Esophagus squamous epithelium (tissue), 5 donors: Measurements from ENCODE around the gene DENND4B. TPM values are rescaled to one million over a fixed set of nuclear protein-coding genes. Genes with fewer than 3 reads are reported as not detected.
A peak's percentile ranks its signal among the peaks of the same experiment; 100 is the strongest.

Experiments used
- DNase-seq: peaks from one replicate; lab custom pipeline; 2025; lab: John Stamatoyannopoulos, UW
- H3K27ac ChIP-seq, 4 donors: fragments of 200-600 bp; sonication (generic); one replicate each; pipeline ENCODE4 v1.5.1; 2016 to 2019; ENCODE audit warnings: mild to moderate bottlenecking in 1 of 4
- H3K27me3 ChIP-seq, 4 donors: fragments of 200-600 bp; sonication (generic); 1 replicate in 3 of 4; 2 replicates in 1 of 4; pipeline versions ENCODE4 v1.5.1 to v1.6.0; 2017 to 2021; ENCODE audit warnings: antibody characterized with exemption in 1 of 4
- H3K36me3 ChIP-seq, 3 donors: fragments of 200-600 bp; sonication (generic); one replicate each; pipeline ENCODE4 v1.5.1; 2016 to 2019
- H3K4me1 ChIP-seq, 3 donors: fragments of 200-600 bp; sonication (generic); one replicate each; pipeline ENCODE4 v1.5.1; 2017 to 2019
- H3K4me3 ChIP-seq, 4 donors: fragments of 200-600 bp; sonication (generic); 1 replicate in 3 of 4; 2 replicates in 1 of 4; pipeline ENCODE4 v1.5.1; 2016 to 2019; ENCODE audit warnings: mild to moderate bottlenecking in 2 of 4, moderate library complexity in 1 of 4
- H3K9me3 ChIP-seq, 3 donors: fragments of 200-600 bp; sonication (generic); one replicate each; pipeline ENCODE4 v1.5.1; 2016 to 2019
- POLR2A ChIP-seq, 4 donors: fragments of 450-650 bp; IDR thresholded peaks; one replicate each; pipeline ENCODE4 v1.6.1; 2017; ENCODE audit warnings: antibody characterized with exemption in 4 of 4, mild to moderate bottlenecking in 4 of 4, moderate library complexity in 3 of 4
- WGBS, 2 donors: methylation state at CpG; one replicate each; pipeline ENCODE4 v1.1.5; 2018; 5-methylcytosine and 5-hydroxymethylcytosine counted together
- intact Hi-C: fragments of 100-400 bp; cut with DNase I; formaldehyde crosslinking; loops from one replicate; pipeline ENCODE4 v1.15.0; 2022
- total RNA-seq, 4 donors: library from RNA; depleted of rRNA; stranded (reverse); fragments of >200 nt; gene quantifications; one replicate each; pipeline ENCODE4 v1.1.0, GENCODE V29; 2016
- TF ChIP-seq, protein P1 (sequence below), 6 experiments: fragments of 450-650 bp in 4 of 6; fragments of 200-600 bp in 2 of 6; sonication (generic) in 2 of 6; IDR thresholded peaks; one replicate each; pipeline ENCODE4 v1.5.1; 2016 to 2019; ENCODE audit warnings: antibody characterized with exemption in 6 of 6, mild to moderate bottlenecking in 4 of 6, moderate library complexity in 4 of 6
- donor health status: DM: yes; HTN: yes; CAD: no.

Gene DENND4B
- total RNA-seq, 4 donors from 2014 or later, result 5.9 to 31.7 (median 14.1) TPM

DNA sequence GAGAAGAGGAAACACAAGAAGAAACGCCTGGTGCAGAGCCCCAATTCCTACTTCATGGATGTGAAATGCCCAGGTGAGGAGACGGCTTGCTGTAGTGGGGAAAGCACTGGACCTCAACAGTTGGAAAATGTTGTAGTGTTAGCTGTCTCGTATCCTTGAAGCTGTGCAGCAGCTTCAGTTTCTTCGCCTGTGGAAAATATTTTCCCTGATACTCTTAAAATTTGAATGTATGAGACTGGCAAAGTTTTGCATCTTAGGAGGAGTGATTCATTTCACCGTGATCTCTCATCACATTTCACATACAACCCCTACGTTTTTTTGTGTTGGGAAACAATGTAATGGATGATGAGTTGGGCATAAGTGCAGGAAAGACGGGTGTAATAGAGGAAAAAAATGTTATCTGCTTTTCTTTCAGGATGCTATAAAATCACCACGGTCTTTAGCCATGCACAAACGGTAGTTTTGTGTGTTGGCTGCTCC, 44.7 kb upstream of the DENND4B start:
- Histone ChIP-seq H3K27me3 (no peaks in the 10 kb centered on the region), H3K4me1 (peaks cover 19 to 52% (median 29%) of the 10 kb centered on the region in 3 donors), H3K27ac (peak overlapping the region; percentile 91 to 99 (median 96)), H3K36me3 (peaks cover 12 to 46% (median 22%) of the 10 kb centered on the region in 3 donors), H3K4me3 (peak overlapping the region; percentile 63 to 98 (median 92)), H3K9me3 (no peaks in the 10 kb centered on the region)
- DNase-seq, result no peak
- 6 to 11% methylated on average over 8 to 9 of the region's 9 CpGs for WGBS, 2 donors
- intact Hi-C loops, result no loop called here
- TF ChIP-seq, protein P1, sequence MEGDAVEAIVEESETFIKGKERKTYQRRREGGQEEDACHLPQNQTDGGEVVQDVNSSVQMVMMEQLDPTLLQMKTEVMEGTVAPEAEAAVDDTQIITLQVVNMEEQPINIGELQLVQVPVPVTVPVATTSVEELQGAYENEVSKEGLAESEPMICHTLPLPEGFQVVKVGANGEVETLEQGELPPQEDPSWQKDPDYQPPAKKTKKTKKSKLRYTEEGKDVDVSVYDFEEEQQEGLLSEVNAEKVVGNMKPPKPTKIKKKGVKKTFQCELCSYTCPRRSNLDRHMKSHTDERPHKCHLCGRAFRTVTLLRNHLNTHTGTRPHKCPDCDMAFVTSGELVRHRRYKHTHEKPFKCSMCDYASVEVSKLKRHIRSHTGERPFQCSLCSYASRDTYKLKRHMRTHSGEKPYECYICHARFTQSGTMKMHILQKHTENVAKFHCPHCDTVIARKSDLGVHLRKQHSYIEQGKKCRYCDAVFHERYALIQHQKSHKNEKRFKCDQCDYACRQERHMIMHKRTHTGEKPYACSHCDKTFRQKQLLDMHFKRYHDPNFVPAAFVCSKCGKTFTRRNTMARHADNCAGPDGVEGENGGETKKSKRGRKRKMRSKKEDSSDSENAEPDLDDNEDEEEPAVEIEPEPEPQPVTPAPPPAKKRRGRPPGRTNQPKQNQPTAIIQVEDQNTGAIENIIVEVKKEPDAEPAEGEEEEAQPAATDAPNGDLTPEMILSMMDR (IDR thresholded peaks at IDR 0.05), result no peak
- TF ChIP-seq POLR2A (IDR thresholded peaks at IDR 0.05), result no peak

GRCh38 chr1:153990468-153991150, 44.1 kb upstream of the DENND4B start, which contains the start of gene RPS27:
Gene RPS27, plus strand, starts transcription at chr1:153990762. Its CDS starts 35 bp downstream, at chr1:153990797.
- peaks cover 19 to 56% (median 29%) of the 10 kb centered on the region in 3 donors for H3K4me1 ChIP-seq
- TF ChIP-seq, protein P1 (IDR thresholded peaks at IDR 0.05), result peak in 1 of 6 experiments; percentile 20
- TF ChIP-seq POLR2A (IDR thresholded peaks at IDR 0.05), result peak in 3 of 4 donors; percentile 86 to 98 (median 96)
- intact Hi-C loops, result no loop called here

GRCh38 chr1:153987621-153988020, 41.1 kb upstream of the DENND4B start:
- WGBS, 2 donors, result 79 to 82% methylated on average over 8 of the region's 8 CpGs
- Histone ChIP-seq H3K4me1 (peaks cover 19 to 55% (median 36%) of the 10 kb centered on the region in 3 donors), H3K27me3 (no peaks in the 10 kb centered on the region), H3K4me3 (no peak overlapping the region), H3K27ac (peak overlapping the region in 1 of 4 donors; percentile 97), H3K9me3 (no peaks in the 10 kb centered on the region), H3K36me3 (peaks cover 2 to 23% (median 9%) of the 10 kb centered on the region in 3 donors)
- intact Hi-C loops, result loop anchor here (5.0 to 10.0 kb wide), 2 partner anchors 190 to 313 kb away; partner anchors contain the start of genes ILF2 and NPR1
- TF ChIP-seq, protein P1 (IDR thresholded peaks at IDR 0.05), result no peak
- TF ChIP-seq POLR2A (IDR thresholded peaks at IDR 0.05), result no peak
- DNase-seq, result no peak

More at GRCh38 chr1:153990468-153991150, 44.1 kb upstream of the DENND4B start, which contains the start of gene RPS27:
- 0 to 1% methylated on average over 12 to 30 of the region's 36 CpGs for WGBS, 2 donors
- H3K27me3 ChIP-seq, result no peaks in the 10 kb centered on the region
- peaks cover 12 to 40% (median 22%) of the 10 kb centered on the region in 3 donors for H3K36me3 ChIP-seq
- H3K9me3 ChIP-seq, result no peaks in the 10 kb centered on the region
- peak within 1 kb of the TSS; percentile 63 to 98 (median 92) for H3K4me3 ChIP-seq
- peak within 1 kb of the TSS; percentile 91 to 99 (median 96) for H3K27ac ChIP-seq
- peak; percentile 77 for DNase-seq

DNA sequence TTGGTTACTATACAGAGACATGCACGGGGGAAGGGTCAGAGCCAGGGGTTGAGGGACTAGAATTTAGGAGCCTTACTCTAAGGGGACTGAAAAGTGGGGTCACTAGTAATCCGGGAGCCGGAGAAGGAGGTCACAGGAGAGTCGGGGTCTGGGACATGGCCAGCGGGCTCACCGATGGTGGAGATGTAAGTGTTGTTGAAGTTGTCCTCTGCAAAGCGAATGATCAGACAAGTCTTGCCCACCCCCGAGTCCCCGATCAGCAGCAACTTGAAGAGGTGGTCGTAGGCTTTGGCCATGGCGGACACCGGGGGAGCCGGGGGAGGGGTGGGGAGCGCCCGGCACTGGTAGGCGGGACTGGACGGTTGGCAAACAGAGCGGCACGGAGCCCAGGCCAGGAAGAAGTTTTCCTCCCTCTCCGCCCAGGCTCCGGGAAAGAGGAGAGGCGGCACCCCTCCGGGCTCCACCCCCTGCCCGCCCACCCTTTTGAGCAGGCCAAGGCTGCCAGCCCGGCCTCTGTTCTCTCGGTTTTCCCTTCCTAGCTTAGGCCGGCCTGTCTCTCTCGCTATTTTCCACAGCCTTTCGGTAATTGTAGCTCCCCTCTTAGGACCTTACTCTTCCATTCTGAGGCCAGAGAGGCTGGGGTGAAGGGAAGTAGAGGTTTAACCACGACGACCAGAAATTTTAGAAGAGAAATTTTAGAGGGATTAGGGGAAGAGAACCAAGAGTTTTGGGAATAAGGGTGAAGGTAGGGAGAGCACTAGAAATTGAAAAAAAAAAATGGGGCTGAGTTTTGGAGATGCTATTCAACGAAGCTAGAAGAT, 39.6 kb upstream of the DENND4B start, which contains the start of gene RAB13:
RAB13 (minus strand) TSS at position 399 of the 821 bp plus-strand sequence; CDS start at position 296, 103 bp downstream.
- H3K4me3 ChIP-seq, result peak within 1 kb of the TSS; percentile 58 to 75 (median 68)
- WGBS, 2 donors, result 2 to 9% methylated on average over 13 to 19 of the region's 32 CpGs
- TF ChIP-seq, protein P1 (IDR thresholded peaks at IDR 0.05), result no peak
- TF ChIP-seq POLR2A (IDR thresholded peaks at IDR 0.05), result peak in 2 of 4 donors; percentile 25 to 56
- peak within 1 kb of the TSS; percentile 83 to 97 (median 86) for H3K27ac ChIP-seq
- no peak for DNase-seq
- peaks cover 8 to 40% (median 23%) of the 10 kb centered on the region in 3 donors for H3K4me1 ChIP-seq
- H3K9me3 ChIP-seq, result no peaks in the 10 kb centered on the region
- intact Hi-C loops, result loop anchor here (5.0 to 10.0 kb wide), 2 partner anchors 189 to 311 kb away; partner anchors contain the start of genes ILF2 and NPR1
- no peaks in the 10 kb centered on the region for H3K27me3 ChIP-seq
- H3K36me3 ChIP-seq, result peaks cover 0 to 27% (median 7%) of the 10 kb centered on the region in 3 donors
